ENCODE measurements around the gene CTNND2. TPM values are rescaled to one million over a fixed set of nuclear protein-coding genes. Genes with fewer than 3 reads are reported as not detected.

Gene CTNND2
- total and polyA plus RNA-seq, 2 donors (not counting 1 experiment from before 2014, with no cell fraction given): not detected

GRCh38 chr5:11595045-11595444 is 309.2 kb downstream of the CTNND2 start:
- Mint-ChIP-seq H3K27ac (no peak overlapping the region), H3K9me3 (ENCODE audit: insufficient read depth) (peaks cover 2% of the 10 kb centered on the region), H3K27me3 (no peaks in the 10 kb centered on the region), H3K4me1 (no peaks in the 10 kb centered on the region), H3K4me3 (no peak overlapping the region)
- Histone ChIP-seq H3K79me2 (ENCODE audit: control insufficient read depth, insufficient read depth, low read length) (no peaks in the 10 kb centered on the region), H3K9ac (ENCODE audit: low read length) (no peak overlapping the region), H3K27ac (ENCODE audit: low read length in 2 of 2) (no peak overlapping the region), H3K4me2 (replicated peaks; ENCODE audit: low read depth, low read length, poor library complexity, severe bottlenecking) (no peak overlapping the region), H3K36me3 (replicated peaks in 1 of 2; ENCODE audit: control extremely low read depth in 1 of 2, control insufficient read depth in 1 of 2, extremely low read depth in 1 of 2, insufficient read depth in 2 of 2, low read length in 1 of 2) (no peaks in the 10 kb centered on the region), H3K4me1 (ENCODE audit: control insufficient read depth in 2 of 2, insufficient read depth in 2 of 2, low read length in 2 of 2) (no peaks in the 10 kb centered on the region), H4K20me1 (ENCODE audit: control insufficient read depth, insufficient read depth, low read length, poor library complexity, severe bottlenecking) (no peaks in the 10 kb centered on the region), H3K4me3 (ENCODE audit: control extremely low read depth in 1 of 5, extremely low read depth in 1 of 5, insufficient read depth in 1 of 5, low read depth in 2 of 5, low read length in 4 of 5) (no peak overlapping the region), H3K9me3 (ENCODE audit: control extremely low read depth in 1 of 3, control insufficient read depth in 2 of 3, insufficient read depth in 1 of 3, low read length in 2 of 3) (no peaks in the 10 kb centered on the region), H3K27me3 (replicated peaks in 1 of 4; ENCODE audit: control extremely low read depth in 1 of 4, control insufficient read depth in 3 of 4, insufficient read depth in 4 of 4, low read length in 3 of 4) (no peaks in the 10 kb centered on the region), H2AFZ (ENCODE audit: insufficient read depth, low read depth, low read length, poor library complexity, severe bottlenecking) (no peak overlapping the region)
- DNase-seq (no peak), ATAC-seq (ENCODE audit: low read depth) (no peak)
- TF ChIP-seq EZH2 (IDR thresholded peaks at IDR 0.05; ENCODE audit: borderline replicate concordance, insufficient read depth, low read depth, low read length, poor library complexity, severe bottlenecking) (no peak), CTCF (IDR thresholded peaks at IDR 0.05) (no peak)
- intact Hi-C loops (cut with micrococcal nuclease): no loop called here
- ChIA-PET POLR2A (no interaction called here), CTCF (no interaction called here)
- 78% methylated on average over 1 of the region's 3 CpGs for WGBS (ENCODE audit: insufficient coverage)

DNA sequence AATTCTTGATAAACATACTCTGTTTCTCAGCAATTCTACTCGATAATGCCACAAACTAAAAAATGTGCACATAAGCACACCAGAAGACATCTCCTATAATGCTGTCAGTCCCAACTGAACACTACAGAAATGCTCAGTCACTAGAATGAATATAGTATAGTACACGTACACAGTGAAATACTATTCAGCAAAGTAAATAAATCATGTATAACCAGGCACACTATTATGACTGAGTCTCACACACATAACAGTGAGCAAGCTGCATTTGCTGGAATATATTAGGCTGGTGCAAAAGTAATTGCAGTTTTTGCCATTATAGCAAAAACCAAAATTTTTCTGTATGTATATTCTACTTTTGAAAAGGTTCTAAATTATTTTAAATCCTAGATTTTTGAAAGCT is 310.2 kb downstream of the CTNND2 start:
- POLR2A ChIA-PET: no interaction called here
- ATAC-seq (ENCODE audit: low read depth): no peak
- H3K27me3 ChIP-seq (replicated peaks in 1 of 4; ENCODE audit: control extremely low read depth in 1 of 4, control insufficient read depth in 3 of 4, insufficient read depth in 4 of 4, low read length in 3 of 4): no peaks in the 10 kb centered on the region
- Mint-ChIP-seq H3K4me3 (no peak overlapping the region), H3K9me3 (ENCODE audit: insufficient read depth) (peaks cover 2% of the 10 kb centered on the region), H3K27me3 (no peaks in the 10 kb centered on the region), H3K27ac (no peak overlapping the region), H3K4me1 (no peaks in the 10 kb centered on the region)
- no peaks in the 10 kb centered on the region for H4K20me1 ChIP-seq (ENCODE audit: control insufficient read depth, insufficient read depth, low read length, poor library complexity, severe bottlenecking)
- no peaks in the 10 kb centered on the region for H3K36me3 ChIP-seq (replicated peaks in 1 of 2; ENCODE audit: control extremely low read depth in 1 of 2, control insufficient read depth in 1 of 2, extremely low read depth in 1 of 2, insufficient read depth in 2 of 2, low read length in 1 of 2)
- no CpG with 5 or more reads among the region's 2 CpGs for WGBS (ENCODE audit: insufficient coverage)
- intact Hi-C loops (cut with micrococcal nuclease): no loop called here
- H3K9ac ChIP-seq (ENCODE audit: low read length): no peak overlapping the region
- H3K27ac ChIP-seq (ENCODE audit: low read length in 2 of 2): no peak overlapping the region
- CTCF ChIA-PET: no interaction called here
- TF ChIP-seq CTCF (IDR thresholded peaks at IDR 0.05): no peak
- TF ChIP-seq EZH2 (IDR thresholded peaks at IDR 0.05; ENCODE audit: borderline replicate concordance, insufficient read depth, low read depth, low read length, poor library complexity, severe bottlenecking): no peak
- no peak overlapping the region for H3K4me3 ChIP-seq (ENCODE audit: control extremely low read depth in 1 of 5, extremely low read depth in 1 of 5, insufficient read depth in 1 of 5, low read depth in 2 of 5, low read length in 4 of 5)
- no peak for DNase-seq
- H3K9me3 ChIP-seq (ENCODE audit: control extremely low read depth in 1 of 3, control insufficient read depth in 2 of 3, insufficient read depth in 1 of 3, low read length in 2 of 3): no peaks in the 10 kb centered on the region
- no peak overlapping the region for H2AFZ ChIP-seq (ENCODE audit: insufficient read depth, low read depth, low read length, poor library complexity, severe bottlenecking)
- H3K79me2 ChIP-seq (ENCODE audit: control insufficient read depth, insufficient read depth, low read length): no peaks in the 10 kb centered on the region
- no peak overlapping the region for H3K4me2 ChIP-seq (replicated peaks; ENCODE audit: low read depth, low read length, poor library complexity, severe bottlenecking)
- no peaks in the 10 kb centered on the region for H3K4me1 ChIP-seq (ENCODE audit: control insufficient read depth in 2 of 2, insufficient read depth in 2 of 2, low read length in 2 of 2)
